Cerebellar nuclear complex (tissue), 1 donor: ENCODE measurements around the gene CDX2.

ENCODE experiments used
- DNase-seq, 2 experiments: peaks; one replicate each; lab custom pipeline; 2025; lab: John Stamatoyannopoulos, UW

The CDX2 gene

DNA sequence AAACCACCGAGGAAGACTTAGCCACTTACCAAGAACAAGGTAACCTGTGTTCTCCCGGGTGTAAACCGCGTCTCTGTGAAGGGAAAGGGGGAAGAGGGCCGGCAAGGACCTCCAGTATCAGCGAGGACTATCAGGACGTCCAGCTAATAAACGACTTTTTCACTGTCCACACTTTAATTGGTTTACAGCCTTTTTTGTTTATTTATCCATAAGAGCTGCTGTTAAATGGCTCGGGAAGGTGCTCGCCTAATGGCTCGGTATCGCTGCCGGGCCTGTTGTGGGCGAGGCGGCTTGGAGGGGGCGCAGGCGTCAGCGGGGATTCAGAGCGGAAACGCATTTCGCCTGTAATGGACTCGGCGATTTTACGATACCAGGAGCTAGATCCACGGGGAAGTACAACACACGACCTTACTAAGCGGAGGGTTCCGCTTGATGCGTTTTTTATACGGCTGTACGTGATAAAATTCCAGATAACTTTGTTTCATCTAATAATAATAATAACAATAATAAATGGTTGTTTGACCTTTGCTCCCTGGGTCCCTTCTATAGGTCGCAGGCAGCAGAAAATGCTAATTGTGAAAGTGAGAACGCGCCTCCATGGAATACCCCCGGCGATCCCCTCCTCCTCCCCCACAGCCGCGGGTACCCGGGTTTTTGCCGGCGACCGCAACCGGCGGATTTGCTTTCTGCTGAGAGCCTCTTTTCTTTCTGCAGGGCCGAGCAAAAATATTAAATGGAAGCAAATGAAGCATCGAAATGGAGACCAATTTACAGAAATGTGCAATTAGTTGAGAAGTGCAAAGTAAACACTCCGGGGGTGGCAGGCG is 51.8 kb downstream of the CDX2 start:
- DNase-seq: no peak

GRCh38 chr13:27915301-27916207 is 53.6 kb downstream of the CDX2 start:
- no peak for DNase-seq

GRCh38 chr13:27913160-27913559 is 56.0 kb downstream of the CDX2 start:
- no peak for DNase-seq

GRCh38 chr13:27911521-27911920 is 57.6 kb downstream of the CDX2 start:
- no peak for DNase-seq
